Activated T-cell treated with anti-CD3 and anti-CD28 coated beads, Interleukin-2, amount 50 U/mL, for 1 hour (primary cell): ENCODE measurements around the gene NOC2L.

ENCODE experiments used
- DNase-seq: peaks from one replicate; pipeline ENCODE4 v3.0.0-alpha.2; 2020

The NOC2L gene

DNA sequence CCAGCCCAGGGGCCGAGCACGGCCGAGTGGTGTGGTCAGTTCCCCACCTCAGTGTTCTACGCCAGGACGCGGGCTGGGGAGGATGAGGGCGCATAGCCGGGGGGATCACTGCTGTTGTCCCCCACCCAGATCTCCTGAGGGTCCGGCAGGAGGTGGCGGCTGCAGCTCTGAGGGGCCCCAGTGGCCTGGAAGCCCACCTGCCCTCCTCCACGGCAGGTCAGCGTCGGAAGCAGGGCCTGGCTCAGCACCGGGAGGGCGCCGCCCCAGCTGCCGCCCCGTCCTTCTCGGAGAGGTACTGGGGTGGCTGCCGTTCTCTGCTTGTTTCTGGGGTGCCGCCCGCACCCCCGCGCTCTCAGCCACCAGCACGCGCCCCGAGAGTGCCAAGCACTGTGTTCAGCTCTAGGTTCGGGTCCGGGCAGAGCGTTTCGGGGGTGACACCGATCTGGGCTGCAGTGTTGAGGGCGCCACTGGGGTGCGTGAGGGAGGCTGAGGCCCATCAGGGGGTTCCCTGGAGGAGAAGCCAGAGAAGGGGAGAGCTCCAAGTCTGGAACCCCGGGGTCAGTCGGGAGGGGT lies 18.0 kb downstream of the NOC2L start:
- no peak for DNase-seq

DNA sequence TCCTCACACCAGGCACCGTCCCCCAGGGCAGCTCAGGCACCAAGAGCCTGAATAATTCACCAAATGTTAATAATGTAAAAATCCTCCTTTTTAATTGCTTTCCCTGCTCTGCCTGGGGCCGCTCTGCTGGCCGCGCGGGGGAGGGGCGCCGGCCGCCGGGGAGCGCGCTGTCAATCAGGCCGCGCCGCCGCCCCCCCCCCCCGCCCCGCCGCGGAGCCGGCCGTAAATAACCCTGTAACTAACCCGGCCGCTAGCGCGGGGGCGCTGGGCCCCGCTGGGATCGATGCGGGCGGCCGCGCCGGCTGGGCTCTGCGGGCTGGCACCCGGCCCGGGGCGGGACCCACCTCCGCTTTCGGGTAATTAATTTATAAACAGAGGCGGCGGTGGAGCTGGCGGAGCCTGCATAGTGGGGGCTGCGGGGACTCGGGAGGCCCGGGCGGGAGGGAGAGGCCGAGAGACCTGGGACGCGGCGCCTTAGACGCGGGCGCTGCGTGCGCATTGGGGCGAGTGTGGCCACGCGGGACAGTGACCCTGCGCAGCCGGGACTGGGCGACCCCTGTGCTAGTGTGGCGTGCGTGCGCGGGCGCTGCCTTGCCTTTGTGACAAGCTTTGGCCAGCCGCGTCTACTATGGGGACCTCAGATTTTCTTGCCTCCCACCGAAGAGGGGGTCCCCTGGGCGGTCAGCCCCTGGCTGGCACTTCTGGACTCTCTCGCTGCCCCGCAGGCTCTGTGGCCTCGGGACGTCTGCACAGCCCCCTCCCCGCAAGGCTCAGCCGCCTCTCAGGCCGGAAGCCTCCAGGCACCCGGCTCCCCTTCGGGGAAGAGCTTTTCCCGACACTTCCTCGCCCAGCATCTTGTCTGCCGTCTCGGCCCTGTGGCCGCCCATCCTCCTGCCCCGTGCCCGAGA lies 18.7 kb downstream of the NOC2L start:
- DNase-seq: peak; percentile 50

GRCh38 chr1:939511-940106 lies 19.4 kb downstream of the NOC2L start:
- DNase-seq: no peak

DNA sequence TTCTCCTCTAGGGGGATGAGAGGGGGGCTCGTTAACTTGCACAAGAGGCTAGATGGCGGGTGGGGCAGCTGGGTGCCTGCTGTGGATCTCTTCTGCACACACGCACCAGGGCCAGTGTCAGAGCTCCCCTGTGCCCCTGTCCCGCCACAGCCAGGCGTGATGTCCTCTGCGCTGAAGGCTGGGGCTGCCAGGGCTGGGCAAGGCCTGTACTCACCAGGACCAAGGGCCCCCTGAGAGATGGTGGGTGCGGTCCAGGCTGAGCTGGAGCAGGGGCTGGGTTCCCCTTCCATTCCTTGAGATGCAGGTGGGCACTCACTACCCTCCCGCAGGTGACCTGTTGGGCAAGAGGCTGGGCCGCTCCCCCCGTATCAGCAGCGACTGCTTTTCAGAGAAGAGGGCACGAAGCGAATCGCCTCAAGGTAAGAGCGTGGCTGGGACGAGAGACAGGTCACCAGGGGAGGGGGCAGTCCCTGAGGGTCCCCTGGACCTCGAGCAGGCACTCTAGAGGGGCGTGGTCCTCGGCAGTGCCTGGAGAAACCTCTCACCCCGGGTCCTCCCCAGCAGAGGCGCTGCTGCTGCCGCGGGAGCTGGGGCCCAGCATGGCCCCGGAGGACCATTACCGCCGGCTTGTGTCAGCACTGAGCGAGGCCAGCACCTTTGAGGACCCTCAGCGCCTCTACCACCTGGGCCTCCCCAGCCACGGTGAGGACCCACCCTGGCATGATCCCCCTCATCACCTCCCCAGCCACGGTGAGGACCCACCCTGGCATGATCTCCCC lies 20.2 kb downstream of the NOC2L start:
- no peak for DNase-seq

- no peak for DNase-seq
These were observed 20.9 kb downstream of the NOC2L start for GRCh38 chr1:938088-938683.

DNA sequence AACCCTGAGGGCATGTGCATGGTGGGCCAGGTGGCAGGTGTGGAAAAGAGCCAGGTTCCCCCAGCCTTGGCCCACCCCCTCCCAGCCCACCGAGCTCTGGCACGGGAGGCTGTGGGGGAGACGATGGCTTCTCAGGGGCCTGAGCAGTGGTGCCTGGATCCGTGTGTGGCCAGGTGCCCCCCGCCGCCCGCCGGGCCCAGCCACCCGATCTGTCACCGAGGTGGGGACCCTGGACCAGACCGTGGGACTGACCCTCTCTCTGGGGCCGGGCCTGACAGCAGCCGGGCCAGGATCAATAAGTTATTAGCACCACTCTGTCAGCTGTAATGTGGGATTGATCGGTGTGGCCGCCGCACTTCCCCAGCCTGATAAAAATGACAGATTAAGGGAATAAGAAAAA lies 21.5 kb downstream of the NOC2L start:
- no peak for DNase-seq

DNA sequence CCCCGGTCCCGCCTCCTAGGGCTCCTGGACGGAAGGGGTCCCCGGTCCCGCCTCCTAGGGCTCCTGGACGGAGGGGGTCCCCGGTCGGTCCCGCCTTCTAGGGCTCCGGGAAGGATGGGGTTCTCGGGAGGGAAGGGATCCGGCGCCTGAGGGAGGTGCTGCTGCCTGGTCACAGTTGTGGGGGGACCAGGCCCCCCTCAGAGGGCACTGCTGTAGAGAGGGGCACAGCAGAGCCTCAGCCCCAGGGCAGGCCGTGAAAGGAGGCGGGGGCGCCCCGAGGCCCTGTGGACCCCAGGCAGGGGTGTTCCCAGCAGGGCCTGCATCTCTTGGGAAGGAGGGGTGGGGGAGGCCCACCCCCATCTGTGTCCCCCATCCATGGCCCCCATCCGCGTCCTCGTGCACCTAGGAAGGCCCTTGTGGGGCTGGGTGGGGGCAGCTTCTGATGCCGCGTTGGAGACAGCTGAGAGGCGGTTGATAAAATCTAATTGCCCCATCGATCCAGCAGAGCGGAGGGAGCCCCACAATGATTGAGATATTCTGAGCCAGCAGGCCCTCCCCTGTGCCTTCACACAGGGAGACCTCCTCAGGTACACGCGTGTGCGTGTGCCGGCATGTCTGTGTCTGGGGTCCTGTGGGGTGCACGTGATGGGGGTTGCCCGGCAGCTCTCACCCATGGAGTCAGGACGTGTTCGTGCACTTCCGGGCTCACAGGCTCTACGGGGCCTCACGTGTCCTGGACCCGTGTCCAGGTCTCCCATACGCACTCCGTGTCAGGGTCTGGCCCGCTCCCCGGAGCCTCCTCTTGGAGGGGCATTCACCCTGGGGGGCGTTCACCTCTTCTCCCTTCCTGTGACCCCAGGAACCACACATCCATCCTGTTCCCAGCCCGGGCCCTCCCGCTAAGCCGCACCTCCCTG lies 22.4 kb downstream of the NOC2L start:
- no peak for DNase-seq

- no peak for DNase-seq
These were observed 23.3 kb downstream of the NOC2L start for GRCh38 chr1:935751-936231.

GRCh38 chr1:934991-935750 lies 23.9 kb downstream of the NOC2L start:
- no peak for DNase-seq

- no peak for DNase-seq
These were observed 25.5 kb downstream of the NOC2L start for GRCh38 chr1:933603-933940.

GRCh38 chr1:932776-933602 lies 26.1 kb downstream of the NOC2L start:
- DNase-seq: no peak

- DNase-seq: no peak
These were observed 26.9 kb downstream of the NOC2L start for GRCh38 chr1:932173-932510.

GRCh38 chr1:931380-932172 lies 27.5 kb downstream of the NOC2L start:
- DNase-seq: no peak

DNA sequence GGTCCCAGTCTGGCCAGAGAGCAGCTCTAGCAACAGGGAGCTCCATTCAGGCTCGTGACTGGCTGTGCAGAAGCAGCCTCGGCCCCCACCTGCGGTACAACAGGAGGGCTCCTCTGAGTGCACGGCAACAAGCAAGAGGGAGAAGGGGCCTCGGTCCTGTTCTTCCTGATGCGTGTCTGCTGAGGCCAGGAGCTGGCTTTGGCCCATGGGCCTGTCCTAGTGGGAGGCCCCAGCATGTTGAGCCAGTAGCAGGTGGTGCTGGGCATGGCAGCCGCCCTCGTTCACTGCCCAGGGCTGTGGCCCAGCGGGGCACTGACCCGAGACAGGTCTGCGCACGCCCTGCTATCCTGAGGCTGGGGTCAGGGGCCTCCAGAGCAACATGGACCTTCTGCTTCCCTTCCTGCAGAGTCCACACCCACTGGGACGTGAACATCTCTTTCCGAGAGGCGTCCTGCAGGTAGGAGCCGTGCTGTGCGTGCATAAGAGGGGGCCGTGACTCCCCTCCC lies 28.4 kb downstream of the NOC2L start:
- DNase-seq: no peak

DNA sequence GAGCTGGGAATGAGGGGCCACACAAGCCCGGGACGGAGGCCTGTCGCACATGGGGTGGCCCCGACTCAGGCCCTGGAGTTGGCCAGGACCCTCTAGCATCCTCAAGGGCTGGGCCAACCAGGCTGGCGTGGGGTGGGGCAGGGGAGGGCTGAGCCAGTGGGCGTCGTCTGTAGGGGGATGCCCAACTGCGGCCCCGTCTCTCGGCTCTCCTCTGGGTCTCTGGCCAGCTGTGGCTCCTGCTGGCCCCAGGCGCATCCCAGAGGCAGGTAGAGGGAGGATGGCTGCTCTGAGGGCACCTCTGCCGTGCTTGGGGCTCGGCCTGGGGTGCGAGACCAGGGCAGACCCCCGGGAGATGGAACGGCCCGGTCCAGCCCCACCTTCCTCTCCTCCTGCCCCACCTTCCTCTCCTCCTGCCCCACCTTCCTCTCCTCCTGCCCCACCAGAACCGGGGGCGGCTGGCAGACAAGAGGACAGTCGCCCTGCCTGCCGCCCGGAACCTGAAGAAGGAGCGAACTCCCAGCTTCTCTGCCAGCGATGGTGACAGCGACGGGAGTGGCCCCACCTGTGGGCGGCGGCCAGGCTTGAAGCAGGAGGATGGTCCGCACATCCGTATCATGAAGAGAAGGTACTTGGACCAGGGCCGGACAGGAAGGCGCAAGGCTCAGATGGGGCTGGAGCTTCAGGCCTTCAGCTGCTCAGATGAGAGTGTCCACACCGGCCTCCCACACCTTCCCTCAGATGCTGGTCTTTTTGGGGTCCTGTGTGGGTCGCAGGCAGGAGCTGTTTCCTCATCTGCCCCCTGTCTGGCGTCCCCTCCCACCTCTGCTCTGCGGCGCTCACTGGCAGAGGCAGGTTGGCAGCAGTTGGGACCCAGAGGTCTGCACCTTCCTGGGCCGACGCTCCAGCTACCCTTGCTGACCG lies 29.1 kb downstream of the NOC2L start:
- no peak for DNase-seq

GRCh38 chr1:928825-929661 lies 30.0 kb downstream of the NOC2L start:
- no peak for DNase-seq

- DNase-seq: no peak
These were observed 31.3 kb downstream of the NOC2L start for GRCh38 chr1:927748-928147.
